NOMO-1 (cell line): ENCODE results near the gene UHRF1.
"Not testable (repeated sequence)": the region's sequence is repeated elsewhere in the genome, so short reads cannot be mapped to it uniquely, and the experiment has no call there.

Source experiments
- DNase-seq, 2 experiments: peaks; one replicate each; lab custom pipeline; 2025; ENCODE audit not compliant: unreplicated experiment in 2 of 2; lab: John Stamatoyannopoulos, UW

The UHRF1 gene

DNA sequence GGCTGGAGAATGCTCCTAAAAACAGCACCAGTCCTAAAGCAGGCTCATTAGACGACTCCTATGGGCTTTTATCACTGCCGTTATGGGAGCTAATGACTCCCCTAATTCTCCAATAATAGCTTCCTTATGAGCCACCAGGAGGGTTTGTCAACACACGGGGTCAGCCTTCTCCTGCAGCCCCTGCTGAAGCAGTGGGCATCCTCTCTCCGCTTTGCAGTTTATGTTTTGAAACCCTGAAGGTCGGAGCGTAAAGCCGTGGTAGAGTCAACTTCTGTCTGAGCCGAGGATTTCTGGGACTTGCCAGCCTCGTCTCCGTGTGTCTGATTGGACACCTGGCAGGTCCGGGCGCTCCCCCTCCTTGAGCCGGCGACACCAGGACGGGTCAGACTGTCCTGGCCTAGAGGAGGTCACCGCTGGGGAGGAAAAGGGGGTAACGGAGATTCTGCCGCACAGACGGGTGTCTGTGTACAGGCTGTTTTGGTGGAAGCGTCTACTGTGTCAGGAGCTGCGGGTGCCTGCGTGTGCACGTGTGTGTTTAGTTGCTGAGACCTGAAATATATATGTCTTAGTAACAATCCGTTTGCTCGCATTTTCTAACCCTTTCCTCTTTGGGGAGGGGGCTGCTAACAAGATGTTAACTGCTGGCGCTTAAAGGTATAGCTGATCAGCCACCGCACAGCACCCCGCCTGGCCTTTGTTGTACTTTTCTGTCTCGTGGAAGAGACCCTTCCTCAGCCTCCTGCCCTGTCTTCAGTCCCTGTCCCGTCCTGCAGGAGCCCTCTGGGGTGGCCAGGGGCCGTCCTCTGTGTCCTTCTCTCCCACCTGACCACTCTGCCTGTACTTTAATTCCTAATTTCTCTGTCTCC is 61.5 kb downstream of the UHRF1 start:
- DNase-seq, result no peak

GRCh38 chr19:4971424-4971793 is 62.1 kb downstream of the UHRF1 start:
- DNase-seq, result no peak

DNA sequence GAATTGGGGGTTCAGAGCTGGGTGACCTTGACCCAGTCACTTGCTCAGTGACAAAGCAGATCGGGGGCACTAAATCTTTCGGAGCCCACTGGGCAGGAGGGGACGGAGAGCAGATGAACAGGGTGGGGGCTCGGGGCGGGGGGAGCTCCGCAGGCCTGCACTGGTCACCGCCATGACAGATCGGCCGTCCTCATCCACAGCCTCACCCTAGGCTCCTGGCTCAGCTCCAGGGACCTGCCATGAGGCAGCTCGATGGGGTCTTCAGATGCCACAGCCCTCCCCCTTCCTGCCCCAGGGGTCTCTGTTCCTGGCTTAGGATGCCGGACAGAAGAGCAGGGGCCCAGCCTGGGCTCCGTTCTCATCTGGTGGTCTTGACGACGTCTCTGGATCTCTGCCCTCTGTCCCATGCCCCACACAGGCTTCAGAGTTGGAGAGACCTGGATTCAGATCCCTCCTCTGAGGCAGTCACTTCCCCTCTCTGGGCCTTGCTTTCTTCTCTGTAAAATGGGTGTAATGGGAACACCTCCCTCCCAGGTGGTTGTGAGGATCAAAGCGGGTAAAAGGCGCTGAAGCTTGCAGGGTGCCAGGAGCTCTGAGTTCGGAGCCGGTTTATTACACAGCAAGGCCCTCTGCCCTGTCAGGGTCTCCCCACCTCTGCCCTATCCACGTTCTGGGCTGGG is 62.7 kb downstream of the UHRF1 start:
- no peak for DNase-seq

- DNase-seq, result no peak
Measured at GRCh38 chr19:4972509-4973230, 63.4 kb downstream of the UHRF1 start.

DNA sequence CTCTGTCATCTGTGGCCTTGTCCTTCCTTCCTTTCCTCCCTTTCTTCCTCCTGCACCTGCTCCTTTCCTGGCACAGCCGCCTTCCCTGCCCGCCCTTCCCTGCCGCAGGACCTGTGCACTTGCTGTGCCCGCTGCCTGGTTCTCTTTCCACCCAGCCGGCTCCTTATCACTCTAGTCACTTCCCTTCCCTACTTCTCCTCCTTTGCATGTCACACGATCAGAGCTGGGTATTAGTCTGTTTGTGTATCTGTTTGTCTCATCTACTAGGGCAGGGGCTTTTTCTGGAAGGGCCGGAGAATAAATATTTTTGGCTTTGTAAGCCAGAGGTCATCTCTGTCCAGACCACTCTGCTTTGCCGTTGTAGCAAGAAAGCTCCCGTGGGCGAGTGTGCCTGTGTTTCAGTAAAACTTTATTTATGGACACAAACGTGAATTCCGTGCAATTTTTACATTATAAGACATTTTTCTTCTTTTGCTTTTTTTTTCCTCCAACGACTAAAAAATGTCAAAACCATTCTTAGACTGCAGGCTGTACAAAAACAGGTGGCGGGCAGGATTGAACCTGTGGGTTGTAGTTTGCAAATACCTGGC is 65.7 kb downstream of the UHRF1 start:
- no peak for DNase-seq

DNA sequence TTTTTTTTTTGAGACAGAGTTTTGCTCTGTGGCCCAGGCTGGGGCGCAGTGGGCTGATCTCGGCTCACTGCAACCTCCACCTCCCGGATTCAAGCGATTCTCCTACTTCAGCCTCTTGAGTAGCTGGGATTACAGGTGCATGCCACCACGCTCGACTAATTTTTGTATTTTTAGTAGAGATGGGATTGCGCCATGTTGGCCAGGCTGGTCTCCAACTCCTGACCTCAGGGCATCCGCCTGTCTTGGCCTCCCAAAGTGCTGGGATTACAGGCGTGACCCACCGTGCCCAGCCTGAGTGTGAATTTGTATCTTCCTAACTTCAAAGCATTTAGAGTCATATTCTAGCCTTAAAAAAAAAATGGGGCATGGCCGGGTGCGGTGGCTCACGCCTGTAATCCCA is 66.3 kb downstream of the UHRF1 start:
- DNase-seq, result not testable (repeated sequence)

DNA sequence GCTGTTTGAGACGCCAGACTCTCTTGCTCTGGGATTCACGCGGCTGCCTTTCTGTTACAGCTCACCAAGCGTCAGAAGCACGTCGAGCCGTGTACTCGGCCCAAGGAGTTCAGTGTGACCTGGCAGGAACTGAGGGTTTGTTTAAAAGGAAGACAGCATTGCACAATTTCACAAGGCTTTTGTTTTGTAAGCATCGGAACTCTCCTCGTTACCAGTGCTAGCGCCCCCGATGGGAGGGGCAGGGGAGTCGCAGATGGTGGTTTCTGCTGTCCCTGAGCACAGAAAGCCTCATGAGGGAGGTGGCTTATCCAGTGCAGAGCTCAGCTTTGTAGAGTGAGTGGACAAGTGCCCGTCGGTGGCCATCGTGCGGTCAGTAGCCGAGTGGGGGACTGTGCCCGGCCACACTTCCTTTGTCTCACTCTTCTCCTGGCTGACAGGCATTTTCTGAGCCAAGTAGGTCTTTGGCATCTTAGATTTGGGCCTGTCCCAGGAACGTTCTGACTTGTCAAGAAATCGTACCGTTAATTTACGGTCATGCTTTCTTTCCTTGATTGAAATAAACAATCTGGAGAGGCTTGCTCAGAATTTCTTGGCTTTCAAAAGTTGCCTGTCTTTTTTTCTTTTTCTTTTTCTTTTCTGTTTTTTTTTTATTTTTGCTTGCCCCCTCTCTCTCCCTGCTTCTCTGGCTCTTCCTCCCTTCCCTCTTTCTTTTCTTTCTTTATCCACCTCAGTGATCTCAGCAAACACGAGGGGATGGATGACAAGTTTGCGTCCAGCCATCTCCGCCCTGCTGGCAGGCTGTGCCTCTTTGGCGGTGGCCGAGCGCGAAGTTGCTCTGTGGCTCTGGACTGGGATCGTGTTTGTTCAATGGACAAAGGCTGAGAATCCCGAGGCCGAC is 67.3 kb downstream of the UHRF1 start:
- peak; percentile 93 to 98 for DNase-seq

DNA sequence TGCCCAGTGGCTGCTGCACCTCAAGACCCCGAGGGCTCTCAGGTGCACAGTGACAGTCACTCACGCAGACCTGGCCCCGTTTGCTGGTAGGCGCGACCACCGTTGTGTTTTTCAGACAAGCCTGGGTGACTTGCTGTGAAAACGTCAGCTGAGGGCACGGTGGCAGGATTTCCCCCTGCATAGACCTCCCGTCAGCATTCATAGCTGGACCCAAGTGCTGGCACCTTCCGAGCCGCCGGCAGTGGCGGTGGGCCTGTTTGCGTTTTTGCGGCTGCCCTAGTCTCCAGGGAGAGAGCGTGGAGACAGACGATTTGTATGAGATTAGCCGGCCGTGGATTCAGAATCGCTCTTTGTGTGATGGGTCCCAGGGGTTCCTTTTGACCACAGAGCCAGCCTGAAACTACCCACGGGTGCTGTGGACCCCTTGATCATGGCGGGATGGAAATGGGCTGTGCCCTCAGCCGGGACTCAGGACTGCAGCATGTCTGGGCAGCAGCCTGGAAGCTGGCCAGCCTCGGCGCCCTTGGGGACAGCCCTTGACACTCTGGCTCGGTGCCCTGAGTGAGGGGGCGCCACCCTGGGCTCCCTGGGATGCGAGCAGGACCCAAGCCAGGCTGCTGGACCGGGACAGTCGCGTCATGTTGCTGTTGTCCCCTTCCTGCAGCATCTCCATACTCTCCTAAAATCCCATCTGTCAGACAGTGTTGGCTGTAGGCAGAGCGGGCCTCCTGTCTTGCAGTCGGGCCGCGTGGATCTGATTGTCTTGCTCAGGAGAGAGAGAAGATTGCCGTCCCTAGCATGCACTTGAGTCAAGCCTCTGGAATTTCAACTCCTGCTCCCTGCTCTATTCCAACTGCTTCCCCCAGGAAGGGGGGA is 68.2 kb downstream of the UHRF1 start:
- no peak for DNase-seq

- no peak for DNase-seq
Measured at GRCh38 chr19:4979211-4979807, 70.0 kb downstream of the UHRF1 start.

- no peak for DNase-seq
Measured at GRCh38 chr19:4980067-4980466, 70.8 kb downstream of the UHRF1 start.

GRCh38 chr19:4980838-4981680 is 71.8 kb downstream of the UHRF1 start:
- no peak for DNase-seq

- no peak for DNase-seq
Measured at GRCh38 chr19:4981681-4981958, 72.3 kb downstream of the UHRF1 start.

GRCh38 chr19:4983346-4984105 is 74.2 kb downstream of the UHRF1 start:
- no peak for DNase-seq

DNA sequence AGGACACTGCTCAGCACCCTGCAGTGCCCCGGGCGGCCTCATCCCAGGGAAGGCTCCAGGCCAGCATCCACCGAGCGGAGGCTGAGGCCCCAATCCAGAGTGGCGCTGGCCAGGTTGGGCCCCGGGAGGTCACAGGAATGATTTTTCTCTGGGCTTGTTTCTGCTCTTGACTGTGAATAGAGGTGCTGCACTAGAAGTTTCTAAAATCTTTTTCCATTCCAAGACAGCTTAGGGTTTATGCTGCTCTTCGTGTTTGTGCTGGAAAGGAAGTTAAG is 74.7 kb downstream of the UHRF1 start:
- DNase-seq, result no peak

GRCh38 chr19:4984438-4984990 is 75.2 kb downstream of the UHRF1 start:
- DNase-seq, result no peak

- no peak for DNase-seq
Measured at GRCh38 chr19:4985551-4985991, 76.3 kb downstream of the UHRF1 start.

GRCh38 chr19:4986056-4986455 is 76.8 kb downstream of the UHRF1 start:
- DNase-seq, result no peak
